Measurements from ENCODE around the gene CSGALNACT2.

CSGALNACT2 gene

DNA sequence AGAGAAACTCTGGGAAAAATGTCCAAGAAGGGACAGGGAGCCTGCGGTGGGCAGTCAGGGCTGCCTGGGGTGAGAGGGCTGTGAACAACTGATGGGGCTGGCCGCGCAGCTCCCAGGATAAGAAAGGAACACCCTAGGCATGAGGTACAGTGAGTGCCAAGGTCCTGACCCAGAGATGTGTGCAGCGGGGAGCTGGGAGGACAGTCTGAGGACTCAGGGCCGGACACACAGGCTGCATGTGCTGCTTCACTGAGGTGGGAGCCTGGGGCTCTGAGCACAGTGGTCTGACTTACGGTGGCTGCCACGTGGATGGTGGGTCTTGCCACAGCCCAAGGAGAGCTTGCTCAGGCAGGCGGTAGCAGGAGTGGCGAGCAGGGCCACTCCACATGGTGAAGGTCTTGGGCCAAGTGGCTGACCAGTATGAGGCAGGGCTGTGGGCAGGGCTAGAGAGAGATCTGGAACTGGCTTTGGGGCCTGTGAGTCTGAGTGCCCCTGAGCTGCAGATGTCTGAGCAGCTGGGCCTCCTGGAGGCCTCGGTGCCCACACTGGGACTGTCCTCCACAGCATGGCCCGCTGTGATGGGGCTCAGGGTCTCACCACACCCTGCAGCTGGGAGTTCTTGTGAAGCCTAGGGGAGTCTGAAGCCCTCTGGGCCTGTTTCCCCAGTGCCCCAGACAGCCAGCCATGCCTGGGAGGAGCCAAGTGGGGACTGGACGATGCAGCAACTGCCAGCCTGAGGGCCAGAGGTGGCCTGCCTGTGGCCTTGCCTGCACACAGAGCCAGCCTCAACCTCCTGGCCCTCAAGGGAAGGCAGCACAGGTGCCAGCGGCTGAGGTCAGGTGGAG, 68.4 kb downstream of the CSGALNACT2 start:
- in situ Hi-C loops (cut with MboI; ENCODE audit: low sequenced_read_pairs, unreplicated experiment), result no loop called here
- no peak for DNase-seq (ENCODE audit: low spot score)
- TF ChIP-seq, protein P1, sequence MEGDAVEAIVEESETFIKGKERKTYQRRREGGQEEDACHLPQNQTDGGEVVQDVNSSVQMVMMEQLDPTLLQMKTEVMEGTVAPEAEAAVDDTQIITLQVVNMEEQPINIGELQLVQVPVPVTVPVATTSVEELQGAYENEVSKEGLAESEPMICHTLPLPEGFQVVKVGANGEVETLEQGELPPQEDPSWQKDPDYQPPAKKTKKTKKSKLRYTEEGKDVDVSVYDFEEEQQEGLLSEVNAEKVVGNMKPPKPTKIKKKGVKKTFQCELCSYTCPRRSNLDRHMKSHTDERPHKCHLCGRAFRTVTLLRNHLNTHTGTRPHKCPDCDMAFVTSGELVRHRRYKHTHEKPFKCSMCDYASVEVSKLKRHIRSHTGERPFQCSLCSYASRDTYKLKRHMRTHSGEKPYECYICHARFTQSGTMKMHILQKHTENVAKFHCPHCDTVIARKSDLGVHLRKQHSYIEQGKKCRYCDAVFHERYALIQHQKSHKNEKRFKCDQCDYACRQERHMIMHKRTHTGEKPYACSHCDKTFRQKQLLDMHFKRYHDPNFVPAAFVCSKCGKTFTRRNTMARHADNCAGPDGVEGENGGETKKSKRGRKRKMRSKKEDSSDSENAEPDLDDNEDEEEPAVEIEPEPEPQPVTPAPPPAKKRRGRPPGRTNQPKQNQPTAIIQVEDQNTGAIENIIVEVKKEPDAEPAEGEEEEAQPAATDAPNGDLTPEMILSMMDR (IDR thresholded peaks at IDR 0.05; ENCODE audit: borderline replicate concordance, control extremely low read depth, extremely low read depth, insufficient read depth, missing control alignments), result no peak

DNA sequence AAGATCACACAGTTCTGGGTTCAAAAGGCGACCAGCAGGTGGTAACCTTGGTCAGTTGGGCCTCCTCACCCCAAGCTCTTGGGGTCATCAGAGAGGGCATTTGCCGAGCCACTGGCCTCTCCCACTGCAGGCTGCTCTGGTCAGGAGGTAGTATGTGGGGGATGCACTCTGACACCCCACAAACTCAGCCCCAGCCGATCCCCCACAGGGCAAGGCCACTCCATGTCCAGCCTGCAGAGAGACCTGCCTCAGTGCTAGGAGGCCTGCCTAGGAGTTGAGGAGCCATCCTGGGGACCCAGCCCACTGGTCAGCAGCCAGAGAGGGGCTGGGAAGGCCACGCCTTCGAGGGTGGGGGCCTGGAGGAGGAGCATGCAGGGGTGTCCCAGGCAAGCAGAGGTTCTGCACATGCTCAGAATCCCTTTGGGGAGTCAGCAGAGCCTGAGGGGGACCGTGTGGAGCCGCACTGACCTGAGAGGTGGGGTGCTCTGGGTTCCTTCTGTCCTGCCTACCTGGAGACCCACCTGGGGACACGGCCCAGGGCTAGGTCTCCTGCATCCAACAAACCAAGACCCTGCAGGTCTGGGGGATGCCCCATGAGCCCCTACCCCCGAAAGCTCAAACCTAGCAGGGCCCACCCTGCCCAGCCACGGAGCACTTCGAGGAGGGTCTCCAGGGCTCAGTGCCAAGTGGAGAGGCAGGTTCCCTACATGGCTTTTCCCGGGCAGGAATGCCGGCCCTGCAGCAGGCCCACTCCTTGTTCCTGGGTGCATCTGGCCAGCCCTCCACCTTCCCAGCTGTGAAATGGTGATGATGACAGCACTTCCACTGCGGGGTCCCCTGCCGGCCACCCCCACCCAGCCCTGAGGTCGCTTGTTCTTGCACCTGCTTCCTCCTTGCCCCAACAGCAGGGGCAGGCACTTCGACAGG, 70.2 kb downstream of the CSGALNACT2 start:
- TF ChIP-seq, protein P1 (IDR thresholded peaks at IDR 0.05; ENCODE audit: borderline replicate concordance, control extremely low read depth, extremely low read depth, insufficient read depth, missing control alignments), result no peak
- no peak for DNase-seq (ENCODE audit: low spot score)
- in situ Hi-C loops (cut with MboI; ENCODE audit: low sequenced_read_pairs, unreplicated experiment), result no loop called here

DNA sequence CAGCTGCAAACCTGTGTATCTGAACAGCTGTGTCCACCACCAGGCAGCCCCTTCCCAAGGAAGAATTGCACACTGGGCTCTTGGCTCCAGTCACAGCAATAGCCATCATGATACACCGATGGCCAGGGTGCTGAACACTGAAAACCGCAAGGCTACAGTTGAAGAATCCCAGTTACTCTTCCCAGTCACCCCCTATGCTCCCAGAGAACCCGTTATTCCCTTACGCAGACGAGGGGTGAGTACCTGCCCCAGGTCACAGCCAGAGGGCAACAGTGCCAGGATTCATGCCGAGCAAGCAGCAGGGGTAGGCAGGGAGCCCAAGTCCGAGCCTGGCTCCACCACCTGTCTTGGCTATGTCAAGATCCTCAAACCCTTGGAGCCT, 70.8 kb downstream of the CSGALNACT2 start:
- TF ChIP-seq, protein P1 (IDR thresholded peaks at IDR 0.05; ENCODE audit: borderline replicate concordance, control extremely low read depth, extremely low read depth, insufficient read depth, missing control alignments), result no peak

DNA sequence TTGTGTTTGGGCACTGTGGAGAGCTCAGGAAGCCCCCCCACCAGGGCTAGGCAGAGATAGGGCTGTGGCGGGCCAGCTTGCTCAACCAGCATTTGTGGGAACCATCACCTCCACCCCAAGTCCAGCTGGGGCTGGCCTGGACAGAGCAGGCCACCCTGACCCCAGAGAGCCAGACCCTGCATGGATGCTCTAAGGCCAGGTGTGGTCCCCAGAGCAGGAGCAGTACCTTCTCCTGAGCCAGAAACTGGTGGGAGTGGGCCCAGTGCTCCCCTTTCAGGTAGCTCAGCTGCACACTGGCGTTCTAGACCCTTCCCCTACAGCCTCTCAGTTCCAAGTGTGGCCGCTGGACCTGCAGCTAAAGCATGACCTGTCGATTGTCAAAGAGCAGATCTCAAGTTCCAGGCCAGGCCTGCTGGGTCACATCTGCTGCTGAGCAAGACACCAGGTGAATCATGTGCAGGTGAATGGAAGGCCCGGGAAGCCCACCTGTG, 71.5 kb downstream of the CSGALNACT2 start:
- TF ChIP-seq, protein P1 (IDR thresholded peaks at IDR 0.05; ENCODE audit: borderline replicate concordance, control extremely low read depth, extremely low read depth, insufficient read depth, missing control alignments), result no peak
- DNase-seq (ENCODE audit: low spot score), result no peak
- in situ Hi-C loops (cut with MboI; ENCODE audit: low sequenced_read_pairs, unreplicated experiment), result no loop called here

More for the DNA sequence above, 70.8 kb downstream of the CSGALNACT2 start:
- in situ Hi-C loops (cut with MboI; ENCODE audit: low sequenced_read_pairs, unreplicated experiment), result no loop called here
- DNase-seq (ENCODE audit: low spot score), result no peak

DNA sequence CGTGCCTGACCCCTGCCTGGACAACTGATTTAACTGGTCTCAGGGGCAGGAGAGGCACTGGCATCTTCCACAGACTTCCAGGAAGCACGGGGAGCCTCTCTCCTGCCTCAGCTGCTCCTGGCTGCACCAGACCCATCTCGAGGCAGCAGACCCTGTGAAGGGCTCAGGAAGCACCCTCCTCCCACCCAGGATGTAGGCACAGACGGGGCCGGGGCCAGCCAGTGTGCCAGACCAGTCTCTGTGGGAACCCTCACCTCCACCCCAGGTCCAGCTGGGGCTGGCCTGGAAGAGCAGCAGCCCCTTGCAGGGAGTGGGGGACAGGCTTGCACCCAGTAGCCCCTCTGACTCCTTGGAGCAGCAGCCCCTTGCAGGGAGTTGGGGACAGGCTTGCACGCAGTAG, 72.3 kb downstream of the CSGALNACT2 start:
- in situ Hi-C loops (cut with MboI; ENCODE audit: low sequenced_read_pairs, unreplicated experiment), result no loop called here
- TF ChIP-seq, protein P1 (IDR thresholded peaks at IDR 0.05; ENCODE audit: borderline replicate concordance, control extremely low read depth, extremely low read depth, insufficient read depth, missing control alignments), result no peak
- DNase-seq (ENCODE audit: low spot score), result no peak

DNA sequence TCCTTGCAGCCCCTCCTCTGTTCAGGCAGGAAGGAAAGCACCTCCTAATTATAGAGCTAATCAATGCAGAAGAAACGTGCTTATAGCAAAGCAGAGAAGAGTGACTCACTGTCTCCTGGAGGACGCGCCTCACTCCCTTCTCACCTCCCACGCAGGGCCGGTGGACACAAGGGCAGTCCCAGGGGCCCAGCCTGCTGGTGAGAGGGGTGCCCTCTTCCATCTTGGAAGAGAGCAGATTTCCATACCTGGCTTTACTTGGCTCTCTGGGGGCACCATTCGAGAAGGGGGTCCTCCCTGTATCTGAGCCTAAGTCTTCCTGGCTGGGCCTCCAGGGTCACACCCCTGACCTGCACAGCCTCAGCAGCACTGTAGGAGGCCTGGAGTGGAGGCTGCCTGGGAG, 72.8 kb downstream of the CSGALNACT2 start:
- in situ Hi-C loops (cut with MboI; ENCODE audit: low sequenced_read_pairs, unreplicated experiment), result no loop called here
- TF ChIP-seq, protein P1 (IDR thresholded peaks at IDR 0.05; ENCODE audit: borderline replicate concordance, control extremely low read depth, extremely low read depth, insufficient read depth, missing control alignments), result no peak
- DNase-seq (ENCODE audit: low spot score), result no peak
